ENCODE data around the gene ZFHX3.

The ZFHX3 gene

GRCh38 chr16:73068541-73069401 is 20.8 kb upstream of the ZFHX3 start:
- no peak for DNase-seq

- DNase-seq, result no peak
Measured at GRCh38 chr16:73067671-73068540, 20.0 kb upstream of the ZFHX3 start.

GRCh38 chr16:73066927-73067670 is 19.2 kb upstream of the ZFHX3 start:
- DNase-seq, result no peak

- DNase-seq, result no peak
Measured at GRCh38 chr16:73066331-73066926, 18.5 kb upstream of the ZFHX3 start.

- DNase-seq, result no peak
Measured at GRCh38 chr16:73065632-73066330, 17.9 kb upstream of the ZFHX3 start.

- no peak for DNase-seq
Measured at GRCh38 chr16:73064994-73065545, 17.1 kb upstream of the ZFHX3 start.

- no peak for DNase-seq
Measured at GRCh38 chr16:73064212-73064993, 16.5 kb upstream of the ZFHX3 start.

GRCh38 chr16:73063854-73064211 is 15.9 kb upstream of the ZFHX3 start:
- no peak for DNase-seq

- DNase-seq, result no peak
Measured at GRCh38 chr16:73062743-73063733, 15.1 kb upstream of the ZFHX3 start.

GRCh38 chr16:73062001-73062616 is 14.2 kb upstream of the ZFHX3 start:
- DNase-seq, result no peak

GRCh38 chr16:73060892-73061490 is 13.1 kb upstream of the ZFHX3 start:
- no peak for DNase-seq

- DNase-seq, result no peak
Measured at GRCh38 chr16:73059779-73060615, 12.1 kb upstream of the ZFHX3 start.

- DNase-seq, result no peak
Measured at GRCh38 chr16:73058616-73059409, 10.9 kb upstream of the ZFHX3 start.

GRCh38 chr16:73058221-73058615 is 10.3 kb upstream of the ZFHX3 start:
- peak; percentile 12 for DNase-seq

- DNase-seq, result no peak
Measured at GRCh38 chr16:73057291-73058210, 9.6 kb upstream of the ZFHX3 start.

- no peak for DNase-seq
Measured at GRCh38 chr16:73056921-73057290, 9.0 kb upstream of the ZFHX3 start.
